ENCODE results near the gene TATDN3. TPM values are rescaled to one million over a fixed set of nuclear protein-coding genes. Genes with fewer than 3 reads are reported as not detected.

TATDN3 gene
- polyA plus RNA-seq, 1 of the 3 experiments (the other 2 are of a cell fraction), result 5.2 TPM

DNA sequence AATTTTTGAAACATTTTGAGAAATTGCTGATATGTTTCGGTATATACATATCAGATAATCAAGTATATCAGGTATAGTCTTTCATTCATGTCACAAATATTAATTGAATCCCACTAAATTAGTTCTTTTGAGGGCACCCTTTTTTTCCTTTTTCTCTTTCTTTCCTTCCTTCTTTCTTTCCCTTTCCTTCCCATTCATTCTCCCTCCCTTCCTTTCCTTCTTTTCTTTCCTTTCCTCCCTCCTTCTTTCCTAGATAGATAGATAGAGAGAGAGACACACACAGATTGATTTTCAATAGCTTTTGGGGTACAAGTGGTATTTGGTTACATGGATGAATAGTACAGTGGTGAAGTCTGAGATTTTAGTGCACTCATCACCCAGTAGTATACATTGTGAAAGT lies 5.8 kb upstream of the TATDN3 start (continued):
- no peak for TF ChIP-seq GATA2 (CRISPR knock-in tag; IDR thresholded peaks at IDR 0.05)

DNA sequence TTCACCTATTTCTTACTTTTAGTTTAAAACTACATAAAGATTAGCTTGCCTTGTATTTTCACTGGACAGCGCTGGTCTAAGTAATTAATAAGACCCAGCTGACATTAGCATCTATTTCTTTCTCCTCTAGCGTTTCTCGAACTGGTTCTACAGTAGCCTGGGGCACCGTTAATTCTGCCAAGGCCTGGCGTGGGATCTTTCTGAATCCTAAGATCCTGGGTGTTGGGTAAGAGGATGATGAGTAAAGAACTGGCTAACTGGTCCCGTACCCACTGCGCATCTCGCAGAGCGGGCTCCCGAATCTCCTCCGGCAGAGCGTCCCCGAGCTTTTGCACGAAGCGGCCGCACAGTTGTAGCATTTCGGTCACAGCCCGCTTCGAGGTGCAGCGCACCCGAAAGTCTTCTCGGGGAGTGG lies 426 bp upstream of the TATDN3 start:
- peaks cover 17% of the 10 kb centered on the region for H3F3A ChIP-seq (replicated peaks; ENCODE audit: insufficient read depth)
- TF ChIP-seq, protein P1, sequence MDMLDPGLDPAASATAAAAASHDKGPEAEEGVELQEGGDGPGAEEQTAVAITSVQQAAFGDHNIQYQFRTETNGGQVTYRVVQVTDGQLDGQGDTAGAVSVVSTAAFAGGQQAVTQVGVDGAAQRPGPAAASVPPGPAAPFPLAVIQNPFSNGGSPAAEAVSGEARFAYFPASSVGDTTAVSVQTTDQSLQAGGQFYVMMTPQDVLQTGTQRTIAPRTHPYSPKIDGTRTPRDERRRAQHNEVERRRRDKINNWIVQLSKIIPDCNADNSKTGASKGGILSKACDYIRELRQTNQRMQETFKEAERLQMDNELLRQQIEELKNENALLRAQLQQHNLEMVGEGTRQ (IDR thresholded peaks at IDR 0.05; ENCODE audit: borderline replicate concordance, low read depth, low read length), result no peak
- no peak for TF ChIP-seq FOXJ3 (CRISPR knock-in tag; IDR thresholded peaks at IDR 0.05)
- 0 out of 2 replicates have a peak, but pooled peaks have one; percentile 34 for TF ChIP-seq FOXM1 (IDR thresholded peaks at IDR 0.05; ENCODE audit: low read depth)
- 0 out of 2 replicates have a peak, but pooled peaks have one; percentile 4 for TF ChIP-seq NRF1 (IDR thresholded peaks at IDR 0.05; ENCODE audit: low read depth, low read length)
- TF ChIP-seq, protein P2, sequence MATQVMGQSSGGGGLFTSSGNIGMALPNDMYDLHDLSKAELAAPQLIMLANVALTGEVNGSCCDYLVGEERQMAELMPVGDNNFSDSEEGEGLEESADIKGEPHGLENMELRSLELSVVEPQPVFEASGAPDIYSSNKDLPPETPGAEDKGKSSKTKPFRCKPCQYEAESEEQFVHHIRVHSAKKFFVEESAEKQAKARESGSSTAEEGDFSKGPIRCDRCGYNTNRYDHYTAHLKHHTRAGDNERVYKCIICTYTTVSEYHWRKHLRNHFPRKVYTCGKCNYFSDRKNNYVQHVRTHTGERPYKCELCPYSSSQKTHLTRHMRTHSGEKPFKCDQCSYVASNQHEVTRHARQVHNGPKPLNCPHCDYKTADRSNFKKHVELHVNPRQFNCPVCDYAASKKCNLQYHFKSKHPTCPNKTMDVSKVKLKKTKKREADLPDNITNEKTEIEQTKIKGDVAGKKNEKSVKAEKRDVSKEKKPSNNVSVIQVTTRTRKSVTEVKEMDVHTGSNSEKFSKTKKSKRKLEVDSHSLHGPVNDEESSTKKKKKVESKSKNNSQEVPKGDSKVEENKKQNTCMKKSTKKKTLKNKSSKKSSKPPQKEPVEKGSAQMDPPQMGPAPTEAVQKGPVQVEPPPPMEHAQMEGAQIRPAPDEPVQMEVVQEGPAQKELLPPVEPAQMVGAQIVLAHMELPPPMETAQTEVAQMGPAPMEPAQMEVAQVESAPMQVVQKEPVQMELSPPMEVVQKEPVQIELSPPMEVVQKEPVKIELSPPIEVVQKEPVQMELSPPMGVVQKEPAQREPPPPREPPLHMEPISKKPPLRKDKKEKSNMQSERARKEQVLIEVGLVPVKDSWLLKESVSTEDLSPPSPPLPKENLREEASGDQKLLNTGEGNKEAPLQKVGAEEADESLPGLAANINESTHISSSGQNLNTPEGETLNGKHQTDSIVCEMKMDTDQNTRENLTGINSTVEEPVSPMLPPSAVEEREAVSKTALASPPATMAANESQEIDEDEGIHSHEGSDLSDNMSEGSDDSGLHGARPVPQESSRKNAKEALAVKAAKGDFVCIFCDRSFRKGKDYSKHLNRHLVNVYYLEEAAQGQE (IDR thresholded peaks at IDR 0.05; ENCODE audit: low read depth, low read length), result no peak
- no peaks in the 10 kb centered on the region for H4K20me1 ChIP-seq (ENCODE audit: insufficient read depth)
- H3K4me1 ChIP-seq (ENCODE audit: control insufficient read depth in 1 of 2, insufficient read depth in 2 of 2, low read depth in 1 of 2, low read length in 1 of 2), result peaks cover 2 to 3% of the 10 kb centered on the region in 2 experiments; a peak in 2 of 4 replicates
- CTCF ChIA-PET, result interaction anchor here (0.8 to 2.6 kb wide), 8 partner anchors 9 to 721 kb away, joined by 3 to 13 read pairs (median 4); partner anchors contain the start of gene FLVCR1
- DNase-seq, result no peak
- H3K4me2 ChIP-seq, result peak overlapping the region; percentile 89
- H3K4me3 ChIP-seq (ENCODE audit: low read depth in 2 of 2, low read length in 1 of 2), result peak overlapping the region; percentile 77 to 98
- H3K79me2 ChIP-seq (ENCODE audit: insufficient read depth), result peaks cover 45% of the 10 kb centered on the region
- H3K36me3 ChIP-seq (replicated peaks in 1 of 2; ENCODE audit: control insufficient read depth in 1 of 2, insufficient read depth in 2 of 2, low read length in 1 of 2), result peaks cover 4 to 8% of the 10 kb centered on the region in 2 experiments
- peak overlapping the region; percentile 71 to 86 for H3K27ac ChIP-seq (ENCODE audit: low read depth in 2 of 2, low read length in 1 of 2)
- H3K9me2 ChIP-seq, result no peaks in the 10 kb centered on the region
- peak overlapping the region; percentile 87 for H2AFZ ChIP-seq (ENCODE audit: low read depth)
- H3K9ac ChIP-seq, result peak overlapping the region; percentile 94
- WGBS (ENCODE audit: low lambda C conversion rate), result 1% methylated on average over 22 of the region's 22 CpGs
- POLR2A ChIA-PET, result interaction anchor here (0.8 to 2.0 kb wide), 5 partner anchors 13 to 232 kb away, joined by 3 to 11 read pairs (median 4); partner anchors contain the start of genes ANGEL2, ATF3 and FLVCR1
- H3K27me3 ChIP-seq (ENCODE audit: insufficient read depth), result no peaks in the 10 kb centered on the region
- H3K9me3 ChIP-seq, result no peaks in the 10 kb centered on the region

DNA sequence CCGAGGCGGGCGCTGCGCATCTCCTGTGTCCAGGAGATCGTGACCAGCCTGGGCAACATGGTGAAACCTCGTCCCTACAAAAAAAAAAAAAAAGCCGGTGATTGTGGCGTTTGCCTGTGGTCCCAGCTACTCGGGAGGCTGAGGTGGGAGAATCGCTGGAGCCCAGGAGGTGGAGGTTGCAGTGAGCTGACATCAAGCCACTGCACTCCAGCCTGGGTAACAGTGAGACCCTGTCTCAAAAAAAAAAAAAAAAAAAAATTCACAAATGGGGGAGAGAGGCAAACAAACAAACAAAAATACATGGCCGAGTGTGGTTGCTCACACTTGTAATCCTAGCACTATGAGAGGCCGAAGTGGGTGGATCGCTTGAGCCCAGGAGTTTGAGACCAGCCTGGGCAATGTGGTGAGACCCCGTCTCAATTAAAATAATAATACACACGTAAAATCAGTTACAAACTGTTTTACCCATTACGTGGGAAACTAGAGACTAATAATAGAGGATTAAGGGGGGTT lies 758 bp downstream of the TATDN3 start:
- peaks cover 5 to 15% of the 10 kb centered on the region in 2 experiments for H3K36me3 ChIP-seq (replicated peaks in 1 of 2; ENCODE audit: control insufficient read depth in 1 of 2, insufficient read depth in 2 of 2, low read length in 1 of 2)
- ChIA-PET POLR2A (interaction anchor here (1.0 to 2.0 kb wide), 3 partner anchors 65 to 234 kb away, joined by 4 to 11 read pairs (median 6); partner anchors contain the start of genes ATF3 and FLVCR1), CTCF (interaction anchor here (1.1 to 2.6 kb wide), 5 partner anchors 10 to 721 kb away, joined by 3 to 13 read pairs (median 6); no protein-coding TSS in a partner anchor)
- peak overlapping the region; percentile 89 for H3K4me2 ChIP-seq
- H3K9ac ChIP-seq, result peak overlapping the region; percentile 94
- no peaks in the 10 kb centered on the region for H3K9me2 ChIP-seq
- no peaks in the 10 kb centered on the region for H3K9me3 ChIP-seq
- H3F3A ChIP-seq (replicated peaks; ENCODE audit: insufficient read depth), result peaks cover 17% of the 10 kb centered on the region
- H3K27me3 ChIP-seq (ENCODE audit: insufficient read depth), result no peaks in the 10 kb centered on the region
- no peaks in the 10 kb centered on the region for H4K20me1 ChIP-seq (ENCODE audit: insufficient read depth)
- 11% methylated on average over 16 of the region's 16 CpGs for WGBS (ENCODE audit: low lambda C conversion rate)
- H2AFZ ChIP-seq (ENCODE audit: low read depth), result peak overlapping the region; percentile 87
- peaks cover 34% of the 10 kb centered on the region for H3K79me2 ChIP-seq (ENCODE audit: insufficient read depth)
- no peak for DNase-seq
- TF ChIP-seq RFX5 (IDR thresholded peaks at IDR 0.05; ENCODE audit: low read length), result no peak
- TF ChIP-seq MEF2A (IDR thresholded peaks at IDR 0.05; ENCODE audit: borderline replicate concordance, low read depth), result no peak
- no peak for TF ChIP-seq CHD2 (IDR thresholded peaks at IDR 0.05; ENCODE audit: low read length, partially characterized antibody)
- no peak for TF ChIP-seq TAF1 (IDR thresholded peaks at IDR 0.05; ENCODE audit: borderline replicate concordance, low read depth, low read length)
- TF ChIP-seq, protein P1 (IDR thresholded peaks at IDR 0.05; ENCODE audit: borderline replicate concordance, low read depth, low read length), result no peak
- TF ChIP-seq, protein P3, sequence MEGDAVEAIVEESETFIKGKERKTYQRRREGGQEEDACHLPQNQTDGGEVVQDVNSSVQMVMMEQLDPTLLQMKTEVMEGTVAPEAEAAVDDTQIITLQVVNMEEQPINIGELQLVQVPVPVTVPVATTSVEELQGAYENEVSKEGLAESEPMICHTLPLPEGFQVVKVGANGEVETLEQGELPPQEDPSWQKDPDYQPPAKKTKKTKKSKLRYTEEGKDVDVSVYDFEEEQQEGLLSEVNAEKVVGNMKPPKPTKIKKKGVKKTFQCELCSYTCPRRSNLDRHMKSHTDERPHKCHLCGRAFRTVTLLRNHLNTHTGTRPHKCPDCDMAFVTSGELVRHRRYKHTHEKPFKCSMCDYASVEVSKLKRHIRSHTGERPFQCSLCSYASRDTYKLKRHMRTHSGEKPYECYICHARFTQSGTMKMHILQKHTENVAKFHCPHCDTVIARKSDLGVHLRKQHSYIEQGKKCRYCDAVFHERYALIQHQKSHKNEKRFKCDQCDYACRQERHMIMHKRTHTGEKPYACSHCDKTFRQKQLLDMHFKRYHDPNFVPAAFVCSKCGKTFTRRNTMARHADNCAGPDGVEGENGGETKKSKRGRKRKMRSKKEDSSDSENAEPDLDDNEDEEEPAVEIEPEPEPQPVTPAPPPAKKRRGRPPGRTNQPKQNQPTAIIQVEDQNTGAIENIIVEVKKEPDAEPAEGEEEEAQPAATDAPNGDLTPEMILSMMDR (IDR thresholded peaks at IDR 0.05), result no peak
- no peak for TF ChIP-seq GABPA (IDR thresholded peaks at IDR 0.05; ENCODE audit: low read depth)
- TF ChIP-seq, protein P4, sequence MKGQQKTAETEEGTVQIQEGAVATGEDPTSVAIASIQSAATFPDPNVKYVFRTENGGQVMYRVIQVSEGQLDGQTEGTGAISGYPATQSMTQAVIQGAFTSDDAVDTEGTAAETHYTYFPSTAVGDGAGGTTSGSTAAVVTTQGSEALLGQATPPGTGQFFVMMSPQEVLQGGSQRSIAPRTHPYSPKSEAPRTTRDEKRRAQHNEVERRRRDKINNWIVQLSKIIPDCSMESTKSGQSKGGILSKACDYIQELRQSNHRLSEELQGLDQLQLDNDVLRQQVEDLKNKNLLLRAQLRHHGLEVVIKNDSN (IDR thresholded peaks at IDR 0.05; ENCODE audit: borderline replicate concordance, low read depth), result no peak
- no peak for TF ChIP-seq NFIC (IDR thresholded peaks at IDR 0.05; ENCODE audit: borderline replicate concordance)
- TF ChIP-seq FOXM1 (IDR thresholded peaks at IDR 0.05; ENCODE audit: low read depth), result no peak
- H3K4me1 ChIP-seq (ENCODE audit: control insufficient read depth in 1 of 2, insufficient read depth in 2 of 2, low read depth in 1 of 2, low read length in 1 of 2), result peaks cover 2 to 3% of the 10 kb centered on the region in 2 experiments; a peak in 2 of 4 replicates
- H3K27ac ChIP-seq (ENCODE audit: low read depth in 2 of 2, low read length in 1 of 2), result peak overlapping the region; percentile 86 to 88
- peak overlapping the region; percentile 77 to 98 for H3K4me3 ChIP-seq (ENCODE audit: low read depth in 2 of 2, low read length in 1 of 2)
